Measurements from ENCODE around the gene ISG15. TPM values are rescaled to one million over a fixed set of nuclear protein-coding genes. Genes with fewer than 3 reads are reported as not detected.
A peak's percentile ranks its signal among the peaks of the same experiment; 100 is the strongest.

Gene ISG15
- total and polyA plus RNA-seq, 9 of the 15 experiments (the other 6 are each of a cell fraction or from before 2014, with no cell fraction given) = 0.40 to 58.3 (median 12.2) TPM

DNA sequence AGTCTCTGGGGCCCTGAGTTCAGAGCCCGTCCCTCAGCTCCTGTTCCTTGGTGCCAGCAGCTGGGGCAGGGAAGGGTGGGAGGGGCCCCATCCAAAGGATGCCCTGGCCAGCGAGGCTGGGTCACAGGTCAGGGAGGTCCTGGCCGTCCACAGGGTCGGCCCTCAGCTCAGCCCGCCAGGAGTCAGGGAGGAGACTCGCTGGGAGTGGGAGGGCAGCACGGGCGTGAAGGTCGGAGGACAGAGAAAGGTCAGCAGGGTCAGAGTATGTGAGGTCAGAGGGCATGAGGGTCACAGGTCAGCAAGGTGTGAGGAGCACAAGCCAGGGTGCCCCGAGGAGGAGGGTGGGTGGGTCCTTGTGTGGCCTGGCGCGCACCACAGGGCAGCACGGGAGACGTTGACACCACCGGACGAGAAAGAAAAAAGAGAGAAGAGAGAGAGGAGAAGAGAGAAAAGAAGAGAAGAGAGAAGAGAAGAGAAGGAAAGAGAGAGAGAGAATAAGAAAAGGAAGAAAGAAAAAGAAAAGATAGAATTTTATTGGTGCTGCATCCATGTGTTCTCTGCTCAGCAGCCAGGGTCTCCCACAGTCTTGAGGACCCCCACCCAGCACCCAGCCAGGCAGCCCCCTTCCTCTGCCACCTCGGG lies 38.5 kb upstream of the ISG15 start:
- Histone ChIP-seq H3K4me2 (ENCODE audit: insufficient read depth, low read length) (no peak overlapping the region), H3K9me1 (ENCODE audit: control insufficient read depth, insufficient read depth, low read length) (no peaks in the 10 kb centered on the region), H3K9ac (ENCODE audit: insufficient read depth in 1 of 2, low read depth in 2 of 2, low read length in 2 of 2) (no peak overlapping the region; a peak in 1 of 4 replicates), H2AFZ (ENCODE audit: low read depth, low read length) (no peak overlapping the region), H3K4me1 (replicated peaks in 1 of 2; ENCODE audit: control insufficient read depth in 2 of 2, insufficient read depth in 2 of 2, low read length in 2 of 2) (peaks cover 0 to 79% of the 10 kb centered on the region in 2 experiments; a peak in 3 of 5 replicates), H3K9me3 (replicated peaks; ENCODE audit: control insufficient read depth, insufficient read depth, low read depth, low read length) (no peaks in the 10 kb centered on the region), H3K36me3 (ENCODE audit: control insufficient read depth, insufficient read depth, low read length) (no peaks in the 10 kb centered on the region), H3K79me2 (ENCODE audit: control insufficient read depth, insufficient read depth, low read length) (no peaks in the 10 kb centered on the region), H3K27ac (ENCODE audit: extremely low read depth, low read depth, low read length) (no peak overlapping the region), H3K27me3 (ENCODE audit: control insufficient read depth in 2 of 2, insufficient read depth in 2 of 2, low read length in 2 of 2) (peaks cover 8 to 55% of the 10 kb centered on the region in 2 experiments; a peak in 4 of 5 replicates), H3K4me3 (no peak overlapping the region), H4K20me1 (replicated peaks; ENCODE audit: control insufficient read depth, insufficient read depth, low read length) (peaks cover 3% of the 10 kb centered on the region; the same call in 1 of the 2 replicates)
- intact Hi-C loops (cut with micrococcal nuclease) = no loop called here
- in situ Hi-C loops (cut with MboI) = no loop called here
- POLR2A ChIA-PET = interaction anchor here (1.0 to 2.2 kb wide), 2 partner anchors 8 to 10 kb away, joined by 3 to 10 read pairs; partner anchors contain the start of gene PLEKHN1
- WGBS (ENCODE audit: insufficient coverage, low coverage, missing lambda C conversion rate) = 25% methylated on average over 15 of the region's 17 CpGs
- DNase-seq (ENCODE audit: extremely low read depth in 1 of 4, low spot score in 3 of 4) = no peak
- no peak for ATAC-seq
- no peak for FAIRE-seq
- no TSS peak for BruUV-seq (replicated peaks)
- TF ChIP-seq SIN3A (IDR thresholded peaks at IDR 0.05; ENCODE audit: borderline replicate concordance in 2 of 2, control insufficient read depth in 1 of 2, low read depth in 2 of 2, low read length in 2 of 2) (no peak), NR2C1 (IDR thresholded peaks at IDR 0.05) (peak; percentile 95), NR2C1 (tag; IDR thresholded peaks at IDR 0.05) (peak; percentile 95), XRCC4 (IDR thresholded peaks at IDR 0.05; ENCODE audit: extremely low read depth, insufficient read depth, insufficient read length) (no peak), LEF1 (IDR thresholded peaks at IDR 0.05) (no peak), FOXP1 (CRISPR knock-in tag; IDR thresholded peaks at IDR 0.05) (no peak), ZNF586 (CRISPR knock-in tag; conservative IDR thresholded peaks at IDR 0.05) (no peak), NR2C2 (CRISPR knock-in tag; IDR thresholded peaks at IDR 0.05) (peak; percentile 82; the same call in 1 of the 2 replicates), NR2C2 (tag; IDR thresholded peaks at IDR 0.05) (peak; percentile 90), SAFB (IDR thresholded peaks at IDR 0.05; ENCODE audit: borderline replicate concordance, low read depth, low read length) (no peak), ESRRA (IDR thresholded peaks at IDR 0.05; ENCODE audit: borderline replicate concordance, low read depth) (peak; percentile 83), HDAC1 (IDR thresholded peaks at IDR 0.05) (peak in 1 of 2 experiments; percentile 16; a peak in 1 of 4 replicates), NFE2L1 (tag; IDR thresholded peaks at IDR 0.05; ENCODE audit: borderline replicate concordance, low read depth) (no peak)
- TF ChIP-seq, protein P1, sequence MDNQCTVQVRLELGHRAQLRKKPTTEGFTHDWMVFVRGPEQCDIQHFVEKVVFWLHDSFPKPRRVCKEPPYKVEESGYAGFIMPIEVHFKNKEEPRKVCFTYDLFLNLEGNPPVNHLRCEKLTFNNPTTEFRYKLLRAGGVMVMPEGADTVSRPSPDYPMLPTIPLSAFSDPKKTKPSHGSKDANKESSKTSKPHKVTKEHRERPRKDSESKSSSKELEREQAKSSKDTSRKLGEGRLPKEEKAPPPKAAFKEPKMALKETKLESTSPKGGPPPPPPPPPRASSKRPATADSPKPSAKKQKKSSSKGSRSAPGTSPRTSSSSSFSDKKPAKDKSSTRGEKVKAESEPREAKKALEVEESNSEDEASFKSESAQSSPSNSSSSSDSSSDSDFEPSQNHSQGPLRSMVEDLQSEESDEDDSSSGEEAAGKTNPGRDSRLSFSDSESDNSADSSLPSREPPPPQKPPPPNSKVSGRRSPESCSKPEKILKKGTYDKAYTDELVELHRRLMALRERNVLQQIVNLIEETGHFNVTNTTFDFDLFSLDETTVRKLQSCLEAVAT (IDR thresholded peaks at IDR 0.05) = no peak
- TF ChIP-seq, protein P2, sequence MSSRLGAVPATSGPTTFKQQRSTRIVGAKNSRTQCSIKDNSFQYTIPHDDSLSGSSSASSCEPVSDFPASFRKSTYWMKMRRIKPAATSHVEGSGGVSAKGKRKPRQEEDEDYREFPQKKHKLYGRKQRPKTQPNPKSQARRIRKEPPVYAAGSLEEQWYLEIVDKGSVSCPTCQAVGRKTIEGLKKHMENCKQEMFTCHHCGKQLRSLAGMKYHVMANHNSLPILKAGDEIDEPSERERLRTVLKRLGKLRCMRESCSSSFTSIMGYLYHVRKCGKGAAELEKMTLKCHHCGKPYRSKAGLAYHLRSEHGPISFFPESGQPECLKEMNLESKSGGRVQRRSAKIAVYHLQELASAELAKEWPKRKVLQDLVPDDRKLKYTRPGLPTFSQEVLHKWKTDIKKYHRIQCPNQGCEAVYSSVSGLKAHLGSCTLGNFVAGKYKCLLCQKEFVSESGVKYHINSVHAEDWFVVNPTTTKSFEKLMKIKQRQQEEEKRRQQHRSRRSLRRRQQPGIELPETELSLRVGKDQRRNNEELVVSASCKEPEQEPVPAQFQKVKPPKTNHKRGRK (tag; IDR thresholded peaks at IDR 0.05) = peak; percentile 64; the same call in 1 of the 2 replicates
- CTCF ChIA-PET (ENCODE audit: low intra/inter-chr PET ratio) = interaction anchor here (1.5 kb wide), 1 partner anchor 105 kb away, joined by 5 read pairs; no protein-coding TSS in a partner anchor
